AG04449 (cell line): ENCODE data around the gene FAM20C.

Source experiments
- CTCF ChIA-PET: fragments of 350-600 bp; formaldehyde crosslinking; extraction: SDS; loops from one replicate; lab custom pipeline; 2021; ENCODE audit warnings: antibody characterized with exemption; lab: Yijun Ruan, JAX
- POLR2A ChIA-PET: fragments of 400-600, 350-600 bp; formaldehyde crosslinking; extraction: SDS; loops from one replicate; lab custom pipeline; 2020; ENCODE audit warnings: antibody characterized with exemption, inconsistent platforms; lab: Yijun Ruan, JAX
- DNase-seq: peaks from one replicate; pipeline ENCODE4 v3.0.0-alpha.2; 2010; ENCODE audit warnings: low read depth, low spot score
- H3K4me3 ChIP-seq: 2 replicates; pipeline ENCODE4 v1.5.1; 2011; ENCODE audit warnings: low read depth, mild to moderate bottlenecking, control low read depth, low read length
- CTCF ChIP-seq: IDR thresholded peaks from one replicate; pipeline ENCODE4 v1.5.1; 2011; ENCODE audit warnings: mild to moderate bottlenecking, moderate library complexity, low read length, control low read depth, inconsistent platforms; ENCODE audit not compliant: insufficient read depth; ENCODE audit errors: missing control alignments

Gene FAM20C

GRCh38 chr7:171912-172515 is 20.4 kb upstream of the FAM20C start:
- DNase-seq, result no peak
- ChIA-PET POLR2A (no interaction called here), CTCF (interaction anchor here (1.0 kb wide), 1 partner anchor 109 kb away, joined by 3 read pairs; no protein-coding TSS in a partner anchor)
- no peak overlapping the region for H3K4me3 ChIP-seq
- no peak for TF ChIP-seq CTCF

GRCh38 chr7:173209-173918 is 19.0 kb upstream of the FAM20C start:
- TF ChIP-seq CTCF, result no peak
- DNase-seq, result no peak
- POLR2A ChIA-PET, result no interaction called here

GRCh38 chr7:174716-175115 is 17.7 kb upstream of the FAM20C start:
- no peak overlapping the region for H3K4me3 ChIP-seq
- ChIA-PET CTCF (no interaction called here), POLR2A (no interaction called here)
- no peak for DNase-seq
- no peak for TF ChIP-seq CTCF

More at GRCh38 chr7:173209-173918, 19.0 kb upstream of the FAM20C start:
- CTCF ChIA-PET, result no interaction called here
- H3K4me3 ChIP-seq, result no peak overlapping the region

- POLR2A ChIA-PET, result no interaction called here
- DNase-seq, result no peak
- no peak for TF ChIP-seq CTCF
- CTCF ChIA-PET, result no interaction called here
- no peak overlapping the region for H3K4me3 ChIP-seq
Measured at GRCh38 chr7:175955-176354, 16.4 kb upstream of the FAM20C start.

DNA sequence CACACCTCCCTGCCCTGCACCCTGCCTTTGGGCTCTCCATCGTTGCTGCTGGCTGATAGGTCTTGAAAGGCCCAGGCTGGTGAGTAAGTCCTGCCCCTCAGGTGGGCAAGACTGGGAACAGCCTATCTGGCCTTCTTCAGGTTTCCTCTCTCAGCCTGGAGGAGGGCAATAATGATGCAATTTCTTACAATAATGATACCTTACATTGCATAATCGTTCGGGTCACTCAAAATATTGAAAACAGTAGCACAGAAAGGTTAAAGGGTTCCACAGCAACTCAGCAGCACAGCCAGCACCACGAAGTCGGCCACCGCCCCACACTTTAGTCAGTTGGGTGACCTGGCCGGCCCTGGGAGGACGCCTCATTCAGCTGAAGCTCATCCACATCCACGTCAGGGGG is 16.0 kb upstream of the FAM20C start:
- POLR2A ChIA-PET, result interaction anchor here (1.5 kb wide), 1 partner anchor 16 kb away, joined by 3 read pairs; the partner anchor contains the start of gene FAM20C
- H3K4me3 ChIP-seq, result no peak overlapping the region
- no peak for TF ChIP-seq CTCF
- DNase-seq, result no peak
- CTCF ChIA-PET, result no interaction called here

DNA sequence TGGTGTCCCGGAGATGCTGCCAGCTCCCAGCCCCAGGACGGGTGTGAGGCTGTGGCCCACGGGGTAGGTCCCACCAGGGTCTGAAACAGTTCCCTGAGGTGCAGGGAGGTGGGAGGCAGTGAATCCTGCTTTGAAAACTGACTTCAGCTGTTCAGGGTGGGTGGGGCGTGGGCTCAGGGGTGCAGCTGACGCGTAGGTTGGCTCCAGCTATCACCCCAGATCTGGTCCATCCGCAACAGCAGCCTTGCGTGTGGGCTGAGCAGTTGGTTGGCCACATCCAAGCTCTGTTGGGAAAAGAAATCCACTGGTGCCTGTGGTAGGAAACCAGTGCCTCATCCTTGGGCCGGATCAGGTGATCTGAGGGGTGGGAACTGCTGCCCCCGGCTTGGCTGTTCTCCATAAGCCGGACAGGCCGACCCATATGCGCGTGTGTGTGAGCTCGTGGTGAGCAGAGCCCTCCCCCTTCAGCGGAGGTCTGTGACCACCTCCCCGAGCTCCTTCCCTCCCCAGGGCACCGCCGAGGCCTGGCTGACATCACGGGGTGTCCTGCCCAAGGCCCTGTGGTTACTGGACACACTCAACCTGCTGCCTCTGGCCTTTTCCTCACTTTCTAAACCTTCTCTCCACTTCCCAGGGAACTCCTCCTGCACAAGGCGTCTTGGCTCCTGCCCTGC is 15.4 kb upstream of the FAM20C start:
- CTCF ChIA-PET, result no interaction called here
- H3K4me3 ChIP-seq, result no peak overlapping the region
- POLR2A ChIA-PET, result interaction anchor here (1.5 kb wide), 1 partner anchor 15 kb away, joined by 3 read pairs; the partner anchor contains the start of gene FAM20C
- no peak for TF ChIP-seq CTCF
- DNase-seq, result no peak
